ENCODE data around the gene TPD52L2.

DNA sequence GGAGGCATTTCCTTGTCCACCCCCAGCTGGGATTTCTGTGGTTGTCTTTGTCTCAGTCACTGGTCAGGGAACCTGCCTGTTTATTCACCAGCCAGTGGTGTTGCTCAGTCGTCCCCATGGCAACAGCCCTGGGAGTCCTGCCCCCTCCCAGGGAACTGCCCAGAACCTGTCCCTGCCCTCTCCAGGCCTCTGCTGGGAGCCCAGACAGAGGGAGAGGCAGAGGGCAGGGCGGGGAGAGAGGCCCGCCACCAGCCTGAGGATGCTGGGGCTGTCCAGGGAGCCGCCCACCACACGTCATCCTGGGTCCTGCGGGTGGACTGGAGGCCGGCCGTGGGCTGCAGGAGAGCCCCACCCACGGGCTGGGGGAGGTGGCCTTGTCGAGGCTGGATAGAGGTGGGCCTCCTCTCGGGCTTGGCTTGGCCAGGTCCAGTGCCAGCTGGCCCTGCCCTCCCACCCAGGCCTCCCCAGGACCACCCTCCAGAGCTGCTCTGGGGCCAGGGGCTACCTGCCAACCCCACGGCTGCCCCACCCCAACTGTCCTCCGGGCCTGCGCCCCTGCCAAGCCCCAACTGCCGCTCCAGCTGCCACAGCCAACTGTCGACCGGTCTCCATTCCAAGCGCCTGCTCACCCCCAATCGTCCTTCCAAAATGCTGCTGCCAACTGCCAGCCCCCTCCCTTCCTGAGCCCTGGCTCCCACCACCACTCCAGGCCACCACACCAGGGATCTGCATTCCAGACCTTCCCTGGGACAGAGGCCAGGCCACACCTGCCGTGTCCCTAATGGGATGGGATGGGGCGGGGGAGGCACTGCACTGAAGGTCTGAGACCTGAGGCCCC is 29.8 kb upstream of the TPD52L2 start:
- TF ChIP-seq, protein P1, sequence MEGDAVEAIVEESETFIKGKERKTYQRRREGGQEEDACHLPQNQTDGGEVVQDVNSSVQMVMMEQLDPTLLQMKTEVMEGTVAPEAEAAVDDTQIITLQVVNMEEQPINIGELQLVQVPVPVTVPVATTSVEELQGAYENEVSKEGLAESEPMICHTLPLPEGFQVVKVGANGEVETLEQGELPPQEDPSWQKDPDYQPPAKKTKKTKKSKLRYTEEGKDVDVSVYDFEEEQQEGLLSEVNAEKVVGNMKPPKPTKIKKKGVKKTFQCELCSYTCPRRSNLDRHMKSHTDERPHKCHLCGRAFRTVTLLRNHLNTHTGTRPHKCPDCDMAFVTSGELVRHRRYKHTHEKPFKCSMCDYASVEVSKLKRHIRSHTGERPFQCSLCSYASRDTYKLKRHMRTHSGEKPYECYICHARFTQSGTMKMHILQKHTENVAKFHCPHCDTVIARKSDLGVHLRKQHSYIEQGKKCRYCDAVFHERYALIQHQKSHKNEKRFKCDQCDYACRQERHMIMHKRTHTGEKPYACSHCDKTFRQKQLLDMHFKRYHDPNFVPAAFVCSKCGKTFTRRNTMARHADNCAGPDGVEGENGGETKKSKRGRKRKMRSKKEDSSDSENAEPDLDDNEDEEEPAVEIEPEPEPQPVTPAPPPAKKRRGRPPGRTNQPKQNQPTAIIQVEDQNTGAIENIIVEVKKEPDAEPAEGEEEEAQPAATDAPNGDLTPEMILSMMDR (IDR thresholded peaks at IDR 0.05; ENCODE audit: insufficient read depth, low read length), result no peak
- no peak for TF ChIP-seq GABPA (IDR thresholded peaks at IDR 0.05; ENCODE audit: low read depth)
- no peak for TF ChIP-seq POLR2AphosphoS5 (IDR thresholded peaks at IDR 0.05; ENCODE audit: low read depth)
- TF ChIP-seq, protein P2, sequence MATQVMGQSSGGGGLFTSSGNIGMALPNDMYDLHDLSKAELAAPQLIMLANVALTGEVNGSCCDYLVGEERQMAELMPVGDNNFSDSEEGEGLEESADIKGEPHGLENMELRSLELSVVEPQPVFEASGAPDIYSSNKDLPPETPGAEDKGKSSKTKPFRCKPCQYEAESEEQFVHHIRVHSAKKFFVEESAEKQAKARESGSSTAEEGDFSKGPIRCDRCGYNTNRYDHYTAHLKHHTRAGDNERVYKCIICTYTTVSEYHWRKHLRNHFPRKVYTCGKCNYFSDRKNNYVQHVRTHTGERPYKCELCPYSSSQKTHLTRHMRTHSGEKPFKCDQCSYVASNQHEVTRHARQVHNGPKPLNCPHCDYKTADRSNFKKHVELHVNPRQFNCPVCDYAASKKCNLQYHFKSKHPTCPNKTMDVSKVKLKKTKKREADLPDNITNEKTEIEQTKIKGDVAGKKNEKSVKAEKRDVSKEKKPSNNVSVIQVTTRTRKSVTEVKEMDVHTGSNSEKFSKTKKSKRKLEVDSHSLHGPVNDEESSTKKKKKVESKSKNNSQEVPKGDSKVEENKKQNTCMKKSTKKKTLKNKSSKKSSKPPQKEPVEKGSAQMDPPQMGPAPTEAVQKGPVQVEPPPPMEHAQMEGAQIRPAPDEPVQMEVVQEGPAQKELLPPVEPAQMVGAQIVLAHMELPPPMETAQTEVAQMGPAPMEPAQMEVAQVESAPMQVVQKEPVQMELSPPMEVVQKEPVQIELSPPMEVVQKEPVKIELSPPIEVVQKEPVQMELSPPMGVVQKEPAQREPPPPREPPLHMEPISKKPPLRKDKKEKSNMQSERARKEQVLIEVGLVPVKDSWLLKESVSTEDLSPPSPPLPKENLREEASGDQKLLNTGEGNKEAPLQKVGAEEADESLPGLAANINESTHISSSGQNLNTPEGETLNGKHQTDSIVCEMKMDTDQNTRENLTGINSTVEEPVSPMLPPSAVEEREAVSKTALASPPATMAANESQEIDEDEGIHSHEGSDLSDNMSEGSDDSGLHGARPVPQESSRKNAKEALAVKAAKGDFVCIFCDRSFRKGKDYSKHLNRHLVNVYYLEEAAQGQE (IDR thresholded peaks at IDR 0.05; ENCODE audit: insufficient replicate concordance, low read depth), result no peak

All from HL-60 (cell line).